NCI-H2029 treated with DMSO at 0.1 percent for 48 hours (cell line): ENCODE measurements around the gene CYGB.
"Not testable (repeated sequence)": the region's sequence is repeated elsewhere in the genome, so short reads cannot be mapped to it uniquely, and the experiment has no call there.

Experiments
- DNase-seq: peaks from one replicate; lab custom pipeline; 2025; lab: John Stamatoyannopoulos, UW

Gene CYGB

DNA sequence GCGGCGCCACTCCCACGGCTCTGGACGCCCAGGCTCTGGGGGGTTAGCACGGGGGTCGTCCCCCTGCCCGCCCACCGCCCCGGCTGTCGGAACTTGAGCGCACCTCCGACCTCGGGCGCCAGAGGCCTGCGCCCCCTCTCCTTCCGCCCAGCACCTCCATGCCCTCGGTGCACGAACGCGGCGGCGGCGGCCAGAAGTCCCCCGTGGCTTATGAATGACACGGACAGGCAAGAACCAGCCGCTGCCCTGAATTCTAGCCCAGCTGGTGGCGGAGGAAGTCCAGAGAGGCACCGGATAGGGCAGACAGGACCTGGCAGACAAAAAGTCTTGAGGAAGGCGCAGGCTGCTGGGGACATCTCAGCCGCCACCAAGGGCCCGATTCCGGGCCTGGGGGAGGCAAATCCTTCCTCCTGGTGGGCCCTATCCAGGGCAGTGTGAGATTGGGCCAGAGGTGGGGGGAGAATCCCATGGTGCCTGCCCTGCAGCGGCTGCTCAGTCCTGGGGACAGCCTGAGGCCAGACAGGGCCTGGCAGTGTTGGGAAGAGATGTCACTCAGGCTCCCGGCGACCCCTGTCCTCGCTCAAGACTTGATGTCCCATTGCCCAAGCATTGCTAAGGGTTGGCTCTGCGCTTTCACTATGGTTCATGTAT lies 897 bp upstream of the CYGB start:
- no peak for DNase-seq

DNA sequence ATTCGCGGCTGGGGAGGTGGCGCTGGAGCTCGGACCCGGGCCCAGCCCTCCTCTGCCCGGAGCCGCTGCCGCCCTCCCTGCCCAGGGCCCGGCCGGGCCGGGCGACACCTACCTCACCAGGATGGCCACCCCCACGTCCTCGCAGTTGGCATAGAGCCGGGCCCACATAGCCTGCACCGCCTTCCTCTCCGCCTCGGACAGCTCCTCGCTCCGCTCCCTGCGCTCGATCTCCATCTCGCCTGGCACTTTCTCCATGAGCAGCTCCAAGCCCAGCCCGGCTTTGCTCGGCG lies 276 bp downstream of the CYGB start:
- no peak for DNase-seq

DNA sequence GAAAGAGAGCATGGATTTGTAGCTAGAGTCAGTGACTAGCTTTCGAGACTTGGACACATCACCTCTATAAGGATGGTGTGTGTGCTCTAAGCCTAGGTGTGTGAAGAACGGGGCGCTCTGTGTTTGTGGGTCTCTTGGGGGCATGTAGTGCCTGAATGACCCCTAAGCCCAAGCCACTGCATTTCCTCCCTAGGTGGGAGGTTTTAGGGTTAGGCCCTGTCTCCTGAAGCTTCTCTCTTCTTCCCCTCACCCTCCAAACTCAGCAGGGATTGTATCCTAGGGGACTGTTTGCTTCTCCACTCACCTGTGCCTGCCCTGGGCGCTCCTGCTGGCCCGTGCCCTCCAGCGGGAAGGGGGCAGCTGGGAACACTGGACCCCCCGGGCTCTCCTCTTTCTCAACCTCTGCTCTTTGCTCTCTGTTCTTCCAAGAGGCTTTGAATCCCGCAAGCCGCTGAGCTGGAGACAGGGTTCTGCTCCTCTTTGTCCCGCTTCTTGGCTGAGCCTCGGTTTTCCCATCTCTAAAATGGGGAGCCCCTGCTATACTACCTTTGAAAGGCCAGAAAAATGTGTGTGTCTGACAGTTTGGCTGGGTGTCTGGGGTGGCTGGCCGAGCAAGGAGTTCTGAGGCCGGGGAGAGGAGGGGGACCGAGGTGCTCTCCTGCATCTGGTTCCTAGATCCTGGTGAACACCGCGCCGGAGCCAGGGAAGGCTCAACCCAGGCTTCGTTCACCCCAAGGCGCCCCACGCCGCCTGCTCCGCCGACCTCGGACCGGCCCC lies 810 bp downstream of the CYGB start:
- no peak for DNase-seq

DNA sequence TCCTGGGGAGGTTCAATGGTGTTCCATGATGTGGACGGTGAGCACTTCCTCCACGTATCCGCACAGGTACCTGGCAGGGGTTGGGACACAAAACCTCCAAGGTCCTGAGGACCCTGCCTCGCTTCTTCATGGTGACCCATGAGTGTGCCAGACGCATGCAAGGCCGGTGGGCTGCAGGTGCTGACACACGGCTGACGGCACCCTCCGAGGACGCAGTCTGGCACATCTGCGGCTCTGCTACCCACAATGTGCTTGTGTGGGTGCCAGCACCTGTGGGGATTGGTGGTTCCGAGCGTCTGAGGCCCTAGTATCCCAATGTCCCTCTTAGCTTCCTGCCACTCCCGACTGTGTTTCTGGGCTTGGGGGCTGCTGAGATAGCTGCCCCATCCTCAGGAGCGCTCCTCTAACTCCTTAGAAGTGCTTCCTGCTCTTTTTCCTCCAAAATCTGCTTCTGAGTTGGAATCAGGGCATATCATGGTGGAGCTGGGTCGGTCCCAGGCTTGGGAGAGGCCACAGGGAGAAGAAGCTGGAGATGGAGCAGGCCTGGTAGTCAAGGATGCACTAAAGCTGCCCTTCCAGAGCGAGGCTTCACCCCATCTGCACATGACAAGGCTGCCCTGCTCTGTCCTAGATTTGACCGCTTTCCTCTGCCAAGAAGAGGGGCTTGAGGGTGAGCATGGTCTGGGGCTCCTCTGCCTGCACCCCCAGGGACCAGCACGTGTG lies 1.6 kb downstream of the CYGB start:
- DNase-seq, result no peak

GRCh38 chr17:76534831-76535732 lies 2.4 kb downstream of the CYGB start:
- DNase-seq, result no peak

DNA sequence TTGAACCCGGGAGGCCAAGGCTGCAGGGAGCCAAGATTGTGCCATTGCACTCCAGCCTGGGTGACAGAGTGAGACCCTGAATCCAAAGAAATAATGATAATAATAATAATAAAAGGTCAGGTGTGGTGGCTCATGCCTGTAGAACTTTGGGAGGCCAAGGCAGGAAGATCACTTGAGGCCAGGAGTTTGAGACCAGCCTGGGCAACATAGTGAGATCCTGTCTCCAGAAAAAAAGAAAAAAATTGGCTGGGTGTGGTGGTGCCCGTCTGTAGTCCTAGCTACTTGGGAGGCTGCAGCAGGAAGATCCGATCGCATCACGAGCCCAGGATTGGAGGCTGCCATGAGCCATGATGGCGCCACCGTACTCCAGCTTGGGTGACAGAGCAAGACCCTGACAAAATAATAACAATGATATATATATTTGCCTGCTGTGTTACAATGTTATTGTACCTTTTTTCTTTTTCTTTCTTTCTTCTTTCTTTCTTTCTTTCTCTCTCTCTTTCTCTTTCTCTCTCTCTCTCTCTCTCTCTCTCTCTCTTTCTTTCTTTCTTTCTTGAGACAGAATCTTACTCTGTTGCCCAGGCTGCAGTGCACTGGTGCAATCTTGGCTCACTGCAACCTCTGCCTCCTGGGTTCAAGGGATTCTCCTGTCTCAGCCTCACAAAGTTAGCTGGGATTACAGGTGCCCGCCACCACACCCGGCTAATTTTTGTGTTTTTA lies 3.7 kb downstream of the CYGB start:
- not testable (repeated sequence) for DNase-seq

DNA sequence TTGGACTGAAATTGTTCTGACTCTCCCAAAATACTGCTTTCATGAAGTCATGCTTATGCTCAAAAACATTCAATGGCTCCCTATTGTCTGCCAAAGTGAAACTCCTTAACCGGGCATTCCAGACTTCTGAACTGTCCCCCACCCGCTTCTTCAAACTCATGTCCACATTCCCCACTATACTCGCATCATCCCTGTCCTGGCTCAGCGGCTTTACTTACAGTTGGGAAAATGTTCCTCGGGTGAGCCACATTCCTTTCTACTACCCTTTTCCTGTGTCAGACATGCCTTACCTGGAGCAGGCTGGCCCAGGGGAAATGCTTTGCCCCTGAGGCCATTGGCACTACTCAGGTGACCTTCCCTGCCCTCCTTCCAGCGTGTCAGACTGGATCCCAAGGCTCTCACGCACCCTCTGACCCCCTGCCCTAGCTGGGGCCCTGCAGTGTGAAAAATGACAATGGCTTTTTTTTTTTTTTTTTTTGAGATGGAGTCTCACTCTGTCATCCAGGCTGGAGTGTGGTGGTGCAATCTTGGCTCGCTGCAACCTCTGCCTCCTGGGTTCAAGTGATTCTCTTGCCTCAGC lies 5.3 kb downstream of the CYGB start:
- no peak for DNase-seq

DNA sequence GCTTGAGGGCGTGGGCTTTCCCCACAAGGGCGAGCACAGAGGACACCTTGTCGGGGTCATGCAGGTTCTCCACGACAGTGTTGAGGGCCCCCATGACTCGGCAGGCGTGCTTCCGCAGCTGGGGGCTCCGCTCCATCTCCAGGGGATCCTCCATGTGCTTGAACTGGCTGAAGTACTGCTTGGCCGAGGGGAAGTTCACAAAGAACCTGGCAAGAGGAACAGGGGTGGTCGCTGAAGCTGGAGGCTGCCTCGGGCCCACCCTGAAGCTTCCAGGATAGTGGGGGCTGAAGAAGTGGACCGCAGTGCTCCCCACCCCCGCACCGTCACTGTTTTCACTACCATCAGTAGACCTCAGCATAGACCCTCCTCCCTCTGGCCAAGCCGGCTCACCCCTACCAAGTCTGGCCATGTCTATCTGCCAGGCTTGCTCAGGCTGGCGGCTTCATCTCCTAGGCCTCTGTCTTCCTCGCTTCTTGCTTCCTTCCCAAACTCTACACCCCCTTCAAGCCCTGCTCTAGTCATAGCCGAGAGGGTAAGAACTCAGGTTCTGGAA lies 5.9 kb downstream of the CYGB start:
- DNase-seq, result no peak

DNA sequence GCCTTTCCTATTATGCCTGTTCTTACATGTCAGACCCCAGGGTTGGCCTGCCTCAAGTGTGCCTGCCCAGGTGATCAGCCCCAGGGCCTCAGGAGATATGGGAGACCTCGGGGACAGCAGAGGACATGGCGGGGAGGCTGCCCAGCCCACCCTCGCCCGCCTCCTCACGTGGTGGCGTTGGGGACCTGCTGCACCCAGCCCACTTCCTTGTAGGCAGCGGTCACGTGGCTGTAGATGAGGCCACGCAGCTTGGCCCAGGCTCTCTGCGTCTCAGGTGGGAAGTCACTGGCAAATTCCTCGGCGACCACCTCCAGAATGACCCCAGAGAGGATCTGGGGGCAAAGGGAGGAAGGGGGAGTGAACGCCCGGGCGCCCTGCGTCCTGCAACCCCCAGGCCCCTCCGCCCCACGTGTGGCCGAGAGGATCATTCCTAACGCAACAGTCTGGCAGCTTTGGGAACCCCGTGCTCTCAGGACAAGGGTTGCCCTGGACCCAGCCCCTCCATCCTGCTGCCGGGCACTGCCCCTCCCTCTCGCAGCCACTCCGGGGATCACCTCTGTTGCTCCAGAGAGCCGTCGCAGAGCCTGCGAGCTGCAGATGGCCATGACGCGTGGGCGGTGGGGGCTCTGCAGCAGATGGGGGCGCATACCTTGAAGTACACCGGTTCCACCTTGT lies 6.6 kb downstream of the CYGB start:
- no peak for DNase-seq

DNA sequence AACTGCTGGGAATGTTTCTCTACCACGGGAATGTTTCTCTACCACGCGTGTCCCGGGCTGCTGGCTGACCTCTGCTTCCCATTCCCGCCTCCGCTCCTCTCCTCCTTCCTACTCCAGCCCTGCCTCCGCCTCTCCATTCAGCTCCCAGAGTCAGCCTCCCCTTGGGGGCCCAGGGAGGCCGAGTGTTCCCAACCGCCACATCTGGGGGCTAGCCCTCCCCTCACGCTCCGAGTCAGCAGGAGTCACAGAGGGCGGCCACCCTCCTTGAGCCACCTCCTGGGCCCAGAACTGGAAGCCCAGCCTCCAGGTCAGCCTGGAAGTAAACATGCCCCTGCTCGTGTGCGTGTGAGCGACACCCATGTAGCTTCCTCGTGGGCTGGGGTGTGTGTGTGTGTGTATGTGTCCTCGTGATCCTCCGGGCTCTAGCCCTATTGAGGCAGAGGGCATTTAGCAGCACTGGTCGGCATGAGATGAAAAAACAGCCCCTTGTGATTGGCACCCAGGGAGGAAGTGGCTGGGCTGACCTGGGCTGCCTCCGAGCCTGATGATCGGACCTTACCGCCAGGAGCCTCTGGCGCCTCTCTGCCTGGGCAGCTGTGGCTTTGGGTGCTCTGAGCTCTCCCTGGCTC lies 7.3 kb downstream of the CYGB start:
- DNase-seq, result no peak

GRCh38 chr17:76529224-76530094 lies 8.1 kb downstream of the CYGB start:
- no peak for DNase-seq

DNA sequence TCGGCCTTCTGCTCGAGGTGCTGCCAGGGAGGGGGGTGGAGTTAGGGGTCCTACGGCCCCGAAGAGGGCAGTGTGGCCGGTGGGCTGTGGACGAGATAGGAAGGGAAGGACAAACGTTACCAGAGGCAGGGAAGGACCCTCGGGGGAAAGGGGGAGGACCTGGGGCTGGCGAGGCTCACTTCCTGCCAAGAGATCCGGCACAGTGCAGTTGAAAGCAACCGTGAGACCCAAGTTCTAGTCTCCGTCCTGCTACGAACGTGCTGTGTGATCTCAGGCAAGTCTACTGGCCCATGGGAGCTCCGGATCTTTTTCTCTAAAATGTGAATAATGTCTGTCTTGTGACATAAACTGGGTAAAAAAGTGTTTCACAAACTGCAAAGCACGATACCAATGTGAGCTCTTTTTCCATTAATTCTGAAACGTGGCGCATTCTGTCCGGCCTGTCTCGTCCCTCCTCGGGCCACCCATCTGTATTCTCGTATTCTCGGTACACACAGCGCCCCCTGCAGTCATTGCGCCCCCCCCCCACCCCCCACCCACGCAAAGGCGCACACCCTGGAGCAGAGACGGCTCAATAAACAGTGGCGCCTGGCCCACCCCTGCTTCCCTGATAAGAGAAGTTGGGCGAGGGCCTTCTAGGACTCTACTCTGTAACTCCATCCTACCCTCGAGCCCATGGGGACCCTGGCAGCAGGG lies 8.8 kb downstream of the CYGB start:
- no peak for DNase-seq

DNA sequence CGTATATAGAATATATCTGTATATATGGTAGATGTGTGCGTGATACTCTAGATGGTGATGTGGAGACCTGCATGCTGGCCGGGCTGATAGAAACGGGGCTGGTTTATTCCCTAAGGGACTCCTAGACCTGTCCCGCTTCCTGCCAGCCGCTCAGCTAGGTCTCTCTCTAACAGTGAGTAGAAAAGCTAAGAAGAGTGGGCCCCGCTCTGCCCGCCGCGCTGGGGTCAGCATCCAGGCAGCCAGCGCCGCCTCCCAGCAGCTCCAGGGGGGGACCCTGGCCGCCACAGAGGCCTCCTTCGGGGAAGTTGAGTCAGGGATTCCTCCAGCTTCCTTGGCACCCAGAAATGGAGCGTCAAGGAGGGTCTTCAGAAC lies 9.4 kb downstream of the CYGB start:
- no peak for DNase-seq

GRCh38 chr17:76527430-76528111 lies 9.9 kb downstream of the CYGB start:
- no peak for DNase-seq

GRCh38 chr17:76527016-76527415 lies 10.5 kb downstream of the CYGB start:
- DNase-seq, result not testable (repeated sequence)

DNA sequence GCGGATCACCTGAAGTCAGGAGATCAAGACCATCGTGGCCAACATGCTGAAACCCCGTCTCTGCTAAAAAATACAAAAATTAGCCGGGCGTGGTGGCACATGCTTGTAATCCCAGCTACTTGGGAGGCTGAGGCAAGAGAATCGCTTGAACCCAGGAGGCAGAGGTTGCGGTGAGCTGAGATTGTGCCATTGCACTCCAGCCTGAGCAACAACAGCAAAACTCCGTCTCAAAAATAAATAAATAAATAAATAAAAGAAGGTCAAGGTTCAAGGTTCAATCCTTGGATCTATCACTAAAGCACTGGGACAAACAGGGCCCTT lies 12.0 kb downstream of the CYGB start:
- DNase-seq, result not testable (repeated sequence)

DNA sequence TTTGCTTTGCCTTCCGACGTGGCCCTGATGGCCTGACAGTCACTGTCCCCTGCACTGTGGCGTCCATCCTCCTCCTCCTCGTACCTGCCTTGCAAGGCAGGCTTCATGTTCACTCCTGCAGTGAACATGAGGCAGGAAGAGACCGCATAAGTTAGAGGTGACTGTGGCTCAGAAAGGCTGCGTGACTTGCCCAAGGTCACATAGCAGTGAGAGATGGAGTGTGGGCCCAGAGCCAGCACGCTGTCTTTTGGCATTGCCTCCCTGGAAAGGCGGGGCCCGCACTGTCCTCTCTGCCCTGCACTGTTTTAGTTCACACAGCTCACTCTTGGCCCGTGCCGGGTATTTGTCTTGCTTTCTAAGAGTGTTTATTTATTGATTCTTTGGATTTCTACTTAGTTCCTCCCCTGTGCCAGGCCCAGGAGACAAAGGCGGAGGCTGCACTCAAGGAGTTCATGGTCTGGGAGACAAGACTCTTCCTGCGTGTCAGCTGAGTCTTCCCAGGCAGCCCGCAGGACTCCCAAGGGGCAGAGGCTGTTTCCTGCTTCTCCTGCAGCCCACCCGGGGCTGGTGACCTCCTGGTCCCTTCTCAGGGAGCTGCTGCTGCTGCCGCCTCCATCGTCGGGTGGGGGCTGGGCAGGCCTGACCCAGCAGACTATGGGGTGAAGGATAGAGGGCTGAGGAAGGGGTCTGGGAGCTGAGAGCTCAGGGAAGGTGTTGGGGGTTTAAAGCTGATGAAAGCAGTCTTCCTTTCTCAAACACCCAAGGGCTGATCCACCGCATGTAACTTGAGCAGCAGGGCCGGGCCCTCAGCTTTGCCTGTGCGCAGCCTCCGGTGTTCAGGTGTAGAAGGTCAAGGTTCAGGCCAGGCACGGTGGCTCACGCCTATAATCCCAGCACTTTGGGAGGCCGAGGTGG lies 12.7 kb downstream of the CYGB start:
- no peak for DNase-seq
